Mucosa of descending colon (tissue), 3 donors: ENCODE measurements around the gene ZACN. TPM values are rescaled to one million over a fixed set of nuclear protein-coding genes. Genes with fewer than 3 reads are reported as not detected.

ENCODE experiments used
- ATAC-seq: fragments of 200-7000 bp; cut with Tn5 transposase; one replicate; pipeline ENCODE4 v1.9.1; 2020; ENCODE audit warnings: mild to moderate bottlenecking, moderate library complexity
- DNase-seq, 3 donors: peaks; one replicate each; pipeline ENCODE4 v3.0.0-alpha.2; 2020
- H3K36me3 ChIP-seq: fragments of 200-600 bp; one replicate; pipeline ENCODE4 v1.8.0; 2021; ENCODE audit warnings: low read depth, mild to moderate bottlenecking
- H3K4me1 ChIP-seq: fragments of 200-600 bp; one replicate; pipeline ENCODE4 v1.8.0; 2021; ENCODE audit warnings: low read depth, mild to moderate bottlenecking
- H3K4me3 ChIP-seq: fragments of 200-600 bp; one replicate; pipeline ENCODE4 v1.8.0; 2021; ENCODE audit warnings: mild to moderate bottlenecking
- H3K9me3 ChIP-seq: fragments of 200-600 bp; one replicate; pipeline ENCODE4 v1.8.0; 2021; ENCODE audit warnings: mild to moderate bottlenecking
- intact Hi-C, 2 donors: fragments of 100-400 bp; cut with DNase I in 1 of 2; cut with micrococcal nuclease in 1 of 2; formaldehyde crosslinking; loops; one replicate each; pipeline versions ENCODE4 v1.11.0 to v1.11.1; 2022; cut with DNase I, micrococcal nuclease
- total RNA-seq, 3 donors: library from RNA; stranded (reverse); fragmentation: NEBNext Ultra II Directional in 2 of 3; extraction: Animal tissue kit (Norgen Biotek cat#: 25700) in 2 of 3; gene quantifications; one replicate each; pipeline versions ENCODE4 v1.2.1 to v1.2.4, GENCODE V29; 2021 to 2023
- TF ChIP-seq, protein P1 (sequence below): fragments of 200-600 bp; IDR thresholded peaks from one replicate; pipeline ENCODE4 v1.8.0; 2022; ENCODE audit warnings: antibody characterized with exemption, mild to moderate bottlenecking
- donor health status: DM: no; HTN: no; CAD: no; lungs with moderate emphysema.
- donor health status: DM: no; HTN: no; CAD: no.
- donor health status: DM: no; HTN: yes; CAD: no.

Gene ZACN
- total RNA-seq, 3 donors from 2014 or later, result 1.4 TPM; not detected in 2

DNA sequence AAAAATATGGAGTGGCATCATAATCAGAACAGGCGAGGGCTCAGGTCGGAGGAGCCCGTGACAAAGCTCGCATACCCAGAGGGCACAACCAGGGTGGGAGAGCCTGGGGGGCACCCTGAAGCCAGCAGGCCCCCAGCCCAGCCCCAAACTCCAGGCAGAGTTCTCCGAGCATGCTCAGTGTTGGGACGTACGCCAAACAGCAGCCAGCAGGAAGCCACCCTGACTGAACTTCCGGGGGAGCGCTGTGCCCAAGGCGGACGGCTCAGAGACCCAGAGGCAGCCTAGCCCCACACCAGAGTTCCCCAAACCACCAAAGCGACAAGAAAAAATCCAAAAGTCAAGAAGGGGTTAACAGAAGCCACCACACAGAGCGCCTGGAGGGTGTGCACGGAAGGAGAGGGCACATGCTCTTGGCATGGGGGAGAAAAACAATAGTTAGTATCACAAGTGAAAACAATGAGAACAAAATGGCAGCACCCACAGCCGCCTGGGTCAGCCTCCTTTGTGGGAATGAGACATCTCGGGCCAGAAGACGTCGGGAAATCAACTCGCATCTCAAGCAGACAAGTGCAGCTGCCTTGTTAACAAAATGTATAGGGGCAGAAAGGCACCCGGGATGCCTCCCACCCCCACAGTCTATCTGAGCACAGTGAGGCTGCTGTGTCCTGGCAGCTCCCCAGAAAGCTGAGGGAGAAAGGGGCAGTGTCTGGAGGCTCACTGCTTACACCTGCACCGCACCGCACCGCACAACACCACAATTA, 12.7 kb downstream of the ZACN start:
- TF ChIP-seq, protein P1, sequence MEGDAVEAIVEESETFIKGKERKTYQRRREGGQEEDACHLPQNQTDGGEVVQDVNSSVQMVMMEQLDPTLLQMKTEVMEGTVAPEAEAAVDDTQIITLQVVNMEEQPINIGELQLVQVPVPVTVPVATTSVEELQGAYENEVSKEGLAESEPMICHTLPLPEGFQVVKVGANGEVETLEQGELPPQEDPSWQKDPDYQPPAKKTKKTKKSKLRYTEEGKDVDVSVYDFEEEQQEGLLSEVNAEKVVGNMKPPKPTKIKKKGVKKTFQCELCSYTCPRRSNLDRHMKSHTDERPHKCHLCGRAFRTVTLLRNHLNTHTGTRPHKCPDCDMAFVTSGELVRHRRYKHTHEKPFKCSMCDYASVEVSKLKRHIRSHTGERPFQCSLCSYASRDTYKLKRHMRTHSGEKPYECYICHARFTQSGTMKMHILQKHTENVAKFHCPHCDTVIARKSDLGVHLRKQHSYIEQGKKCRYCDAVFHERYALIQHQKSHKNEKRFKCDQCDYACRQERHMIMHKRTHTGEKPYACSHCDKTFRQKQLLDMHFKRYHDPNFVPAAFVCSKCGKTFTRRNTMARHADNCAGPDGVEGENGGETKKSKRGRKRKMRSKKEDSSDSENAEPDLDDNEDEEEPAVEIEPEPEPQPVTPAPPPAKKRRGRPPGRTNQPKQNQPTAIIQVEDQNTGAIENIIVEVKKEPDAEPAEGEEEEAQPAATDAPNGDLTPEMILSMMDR, result no peak
- Histone ChIP-seq H3K4me3 (no peak overlapping the region), H3K36me3 (peaks cover 11% of the 10 kb centered on the region), H3K4me1 (no peaks in the 10 kb centered on the region), H3K9me3 (no peaks in the 10 kb centered on the region)
- DNase-seq (peak in 1 of 3 donors; percentile 46), ATAC-seq (no peak)
- intact Hi-C loops, result no loop called here

DNA sequence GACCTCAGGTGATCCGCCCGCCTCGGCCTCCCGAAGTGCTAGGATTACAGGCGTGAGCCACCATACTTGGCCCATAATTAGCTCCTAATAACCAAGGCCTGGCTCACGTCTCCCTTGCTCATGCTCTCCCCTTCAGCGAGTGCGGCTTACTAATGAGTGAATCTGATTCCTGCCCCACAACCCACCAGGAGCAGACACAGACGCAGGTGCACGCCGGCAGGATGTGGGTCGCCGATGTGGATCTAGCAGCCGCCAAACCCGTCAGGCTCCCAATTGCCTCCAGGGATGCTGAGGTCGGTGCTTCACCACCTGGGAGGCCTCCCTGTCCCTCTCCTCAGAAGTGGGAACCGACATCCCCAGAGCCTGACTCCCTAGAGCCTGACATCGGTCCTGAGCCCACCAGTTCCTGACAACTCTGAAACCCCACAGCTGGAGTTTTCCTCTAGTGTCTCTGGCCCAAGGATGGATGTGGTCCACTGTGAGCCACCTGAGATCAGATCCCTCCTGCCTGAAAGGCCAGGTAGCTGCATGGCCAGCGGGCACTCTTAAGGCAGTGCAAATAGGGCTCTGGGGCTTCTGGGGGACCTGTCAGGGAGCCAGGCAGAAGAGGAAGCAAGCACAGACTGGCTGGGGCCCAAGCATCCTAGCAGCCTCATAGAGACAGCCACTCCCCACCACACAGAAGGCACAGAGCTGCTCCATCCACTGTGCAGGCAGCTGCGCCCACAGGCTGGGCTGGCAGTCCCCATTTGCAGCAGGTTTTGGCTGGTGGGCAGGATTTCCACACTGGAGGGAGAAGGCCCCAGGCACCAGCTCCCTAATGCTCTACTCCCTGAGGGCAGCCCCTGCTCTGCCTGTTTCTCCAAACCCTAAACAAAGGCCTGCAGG, 13.8 kb downstream of the ZACN start:
- no peak for DNase-seq
- no peaks in the 10 kb centered on the region for H3K4me1 ChIP-seq
- intact Hi-C loops, result no loop called here
- H3K36me3 ChIP-seq, result peaks cover 11% of the 10 kb centered on the region
- TF ChIP-seq, protein P1, result no peak
- no peak for ATAC-seq
- H3K9me3 ChIP-seq, result no peaks in the 10 kb centered on the region
- H3K4me3 ChIP-seq, result no peak overlapping the region

DNA sequence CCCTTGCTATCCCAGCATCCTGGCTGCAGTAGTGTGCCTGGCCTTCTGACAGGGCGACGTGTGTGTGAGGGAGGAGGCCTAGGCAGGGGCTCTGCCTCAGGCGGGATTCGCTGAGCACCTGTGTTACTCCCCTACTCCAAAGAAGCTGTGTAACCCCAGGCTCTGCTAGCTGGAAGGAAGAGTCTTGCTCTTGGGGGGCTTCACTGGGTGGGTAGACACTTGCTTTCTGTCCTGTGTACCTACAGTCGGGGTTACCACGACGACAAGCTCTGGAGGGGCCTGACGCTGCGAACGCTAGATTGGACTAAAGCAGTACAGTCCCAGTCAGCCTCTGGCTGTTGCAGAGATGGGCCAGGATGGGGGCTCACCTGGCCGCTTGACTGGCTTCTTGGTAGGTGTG, 15.1 kb downstream of the ZACN start:
- ATAC-seq, result no peak
- H3K4me3 ChIP-seq, result no peak overlapping the region
- intact Hi-C loops, result no loop called here
- no peaks in the 10 kb centered on the region for H3K4me1 ChIP-seq
- no peak for DNase-seq
- TF ChIP-seq, protein P1, result no peak
- no peaks in the 10 kb centered on the region for H3K9me3 ChIP-seq
- H3K36me3 ChIP-seq, result peaks cover 11% of the 10 kb centered on the region

DNA sequence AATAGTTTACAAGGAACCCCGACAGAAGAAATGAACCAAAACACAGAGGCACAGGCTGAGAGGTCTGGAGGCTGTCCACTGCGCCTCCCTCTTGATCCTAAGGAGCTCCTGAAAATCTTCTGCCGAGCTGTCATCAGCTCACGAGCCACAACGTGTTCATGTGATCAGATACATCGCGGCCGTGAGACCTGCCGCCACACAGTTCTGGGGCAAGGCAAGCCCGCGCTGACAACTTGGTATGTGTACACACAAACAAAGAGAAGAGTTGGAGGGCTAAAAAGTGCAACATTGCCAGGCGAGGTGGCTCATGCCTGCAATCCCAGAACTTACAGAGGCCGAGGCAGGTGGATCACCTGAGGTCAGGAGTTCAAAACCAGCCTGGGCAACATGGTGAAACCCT, 17.0 kb downstream of the ZACN start:
- intact Hi-C loops, result no loop called here
- DNase-seq (no peak), ATAC-seq (no peak)

DNA sequence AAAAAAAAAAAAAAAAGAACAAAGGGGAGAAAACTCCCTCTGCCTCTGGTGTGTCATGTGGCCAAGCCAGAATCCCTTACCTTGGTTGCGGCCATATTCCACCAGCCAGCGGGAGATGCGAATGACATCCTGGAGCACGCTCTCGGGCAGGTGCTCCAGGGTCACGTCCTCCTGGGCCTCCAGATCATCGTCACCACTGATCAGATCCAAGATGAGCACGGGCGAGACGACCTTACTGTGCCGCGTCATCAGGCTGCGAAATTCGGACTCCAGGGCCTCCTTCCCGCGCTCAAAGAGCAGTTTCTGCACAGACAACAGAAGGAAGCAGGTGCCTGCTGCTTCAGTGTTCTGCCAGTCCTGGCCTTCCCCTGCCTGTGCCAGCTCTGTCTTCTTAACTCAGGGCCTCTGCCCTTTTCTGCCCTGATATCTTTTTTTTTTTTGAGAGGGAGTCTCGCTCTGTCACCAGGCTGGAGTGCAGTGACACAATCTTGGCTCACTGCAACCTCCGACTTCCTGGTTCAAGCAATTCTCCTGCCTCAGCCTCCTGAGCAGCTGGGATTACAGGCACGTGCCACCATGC, 18.8 kb downstream of the ZACN start:
- Histone ChIP-seq H3K4me3 (no peak overlapping the region), H3K4me1 (peaks cover 5% of the 10 kb centered on the region), H3K36me3 (peaks cover 11% of the 10 kb centered on the region), H3K9me3 (no peaks in the 10 kb centered on the region)
- intact Hi-C loops, result no loop called here
- no peak for DNase-seq
- TF ChIP-seq, protein P1, result no peak
- ATAC-seq, result no peak

More for the DNA sequence above, 17.0 kb downstream of the ZACN start:
- Histone ChIP-seq H3K36me3 (peaks cover 11% of the 10 kb centered on the region), H3K4me1 (no peaks in the 10 kb centered on the region), H3K9me3 (no peaks in the 10 kb centered on the region), H3K4me3 (no peak overlapping the region)
- TF ChIP-seq, protein P1, result no peak
